Measurements from ENCODE around the gene SGCG. TPM values are rescaled to one million over a fixed set of nuclear protein-coding genes. Genes with fewer than 3 reads are reported as not detected.

The SGCG gene
- total RNA-seq, 1 experiment from 2014 or later: 0.15 TPM

DNA sequence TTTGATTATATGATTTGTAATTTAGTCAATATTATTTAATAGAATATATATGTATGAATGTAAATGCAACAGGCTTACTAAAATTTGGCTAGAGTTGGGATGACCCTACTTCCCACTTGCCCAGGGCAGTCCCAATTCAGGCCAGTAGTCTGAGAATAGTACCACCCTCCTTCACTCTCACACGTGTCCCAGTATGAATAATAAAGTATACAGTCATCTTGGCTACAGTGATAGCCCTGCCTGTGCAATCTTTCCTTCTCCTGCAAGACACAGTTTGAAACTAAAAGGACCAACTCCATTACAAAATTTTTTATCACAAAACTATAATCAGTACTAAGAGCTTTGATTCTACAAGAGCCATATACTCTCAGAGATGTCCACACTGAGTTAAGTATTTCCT, 176.6 kb downstream of the SGCG start:
- Histone ChIP-seq H3K27ac (ENCODE audit: low read depth, low read length) (no peak overlapping the region), H3K79me2 (ENCODE audit: insufficient read depth, low read length) (peaks cover 18% of the 10 kb centered on the region; the same call in 1 of the 2 replicates), H3K4me3 (replicated peaks in 1 of 2; ENCODE audit: low read depth in 1 of 2, low read length in 2 of 2) (no peak overlapping the region), H3K4me1 (ENCODE audit: control insufficient read depth in 1 of 2, insufficient read depth in 2 of 2, low read length in 2 of 2) (no peaks in the 10 kb centered on the region), H3K9ac (ENCODE audit: low read length) (no peak overlapping the region), H3K9me2 (ENCODE audit: insufficient read depth) (no peaks in the 10 kb centered on the region), H2AFZ (ENCODE audit: low read depth, low read length, poor library complexity, severe bottlenecking) (no peak overlapping the region), H3K27me3 (ENCODE audit: insufficient read depth, low read length) (no peaks in the 10 kb centered on the region), H4K20me1 (ENCODE audit: insufficient read depth) (no peaks in the 10 kb centered on the region), H3K4me2 (ENCODE audit: low read length) (no peak overlapping the region), H3K9me3 (ENCODE audit: control insufficient read depth in 1 of 2, insufficient read depth in 1 of 2, low read depth in 1 of 2, low read length in 2 of 2) (no peaks in the 10 kb centered on the region), H3K36me3 (ENCODE audit: control insufficient read depth in 1 of 2, insufficient read depth in 2 of 2, low read length in 2 of 2) (peaks cover 30 to 49% of the 10 kb centered on the region in 2 experiments; a peak in 3 of 4 replicates)
- ATAC-seq (no peak), DNase-seq (ENCODE audit: low read depth, low spot score) (no peak)
- intact Hi-C loops (cut with micrococcal nuclease): no loop called here
- ChIA-PET RAD21 (ENCODE audit: low non-redundant PET in 1 of 2, low total read pairs in 2 of 2, uncharacterized antibody in 2 of 2, unreplicated experiment in 2 of 2) (no interaction called here), CTCF (no interaction called here), POLR2A (no interaction called here)
- TF ChIP-seq CBX3 (IDR thresholded peaks at IDR 0.05; ENCODE audit: low read depth): no peak
- TF ChIP-seq, protein P1, sequence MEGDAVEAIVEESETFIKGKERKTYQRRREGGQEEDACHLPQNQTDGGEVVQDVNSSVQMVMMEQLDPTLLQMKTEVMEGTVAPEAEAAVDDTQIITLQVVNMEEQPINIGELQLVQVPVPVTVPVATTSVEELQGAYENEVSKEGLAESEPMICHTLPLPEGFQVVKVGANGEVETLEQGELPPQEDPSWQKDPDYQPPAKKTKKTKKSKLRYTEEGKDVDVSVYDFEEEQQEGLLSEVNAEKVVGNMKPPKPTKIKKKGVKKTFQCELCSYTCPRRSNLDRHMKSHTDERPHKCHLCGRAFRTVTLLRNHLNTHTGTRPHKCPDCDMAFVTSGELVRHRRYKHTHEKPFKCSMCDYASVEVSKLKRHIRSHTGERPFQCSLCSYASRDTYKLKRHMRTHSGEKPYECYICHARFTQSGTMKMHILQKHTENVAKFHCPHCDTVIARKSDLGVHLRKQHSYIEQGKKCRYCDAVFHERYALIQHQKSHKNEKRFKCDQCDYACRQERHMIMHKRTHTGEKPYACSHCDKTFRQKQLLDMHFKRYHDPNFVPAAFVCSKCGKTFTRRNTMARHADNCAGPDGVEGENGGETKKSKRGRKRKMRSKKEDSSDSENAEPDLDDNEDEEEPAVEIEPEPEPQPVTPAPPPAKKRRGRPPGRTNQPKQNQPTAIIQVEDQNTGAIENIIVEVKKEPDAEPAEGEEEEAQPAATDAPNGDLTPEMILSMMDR (IDR thresholded peaks at IDR 0.05 in 2 of 3, conservative IDR thresholded peaks at IDR 0.05 in 1 of 3; ENCODE audit: borderline replicate concordance in 1 of 3, insufficient read depth in 1 of 3, low read depth in 2 of 3, low read length in 2 of 3): no peak
- no peak for TF ChIP-seq ELF1 (IDR thresholded peaks at IDR 0.05; ENCODE audit: borderline replicate concordance, low read depth)
- TF ChIP-seq FOSL1 (IDR thresholded peaks at IDR 0.05; ENCODE audit: low read depth): no peak
- TF ChIP-seq EGR1 (IDR thresholded peaks at IDR 0.05; ENCODE audit: low read depth): no peak
- no peak for TF ChIP-seq YY1 (IDR thresholded peaks at IDR 0.05; ENCODE audit: extremely low read depth, insufficient replicate concordance, low read depth, low read length)
- no peak for TF ChIP-seq TCF7L2 (IDR thresholded peaks at IDR 0.05; ENCODE audit: borderline replicate concordance, extremely low read depth, insufficient read depth, insufficient read length)
- TF ChIP-seq EZH2 (IDR thresholded peaks at IDR 0.05): no peak
- TF ChIP-seq ZNF274 (IDR thresholded peaks at IDR 0.05; ENCODE audit: low read depth, low read length): no peak
- no peak for TF ChIP-seq POLR2A (IDR thresholded peaks at IDR 0.05; ENCODE audit: borderline replicate concordance, extremely low read depth, insufficient read depth, insufficient read length)
- BruUV-seq (replicated peaks): no TSS peak

Measured in HCT116 (cell line).